Nephron progenitor cell (in vitro differentiated cells): ENCODE data around the gene MAP4.

ENCODE experiments used
- DNase-seq: peaks from one replicate; pipeline ENCODE4 v3.0.0; 2021
- H3K27ac Mint-ChIP-seq: 2 replicates; pipeline ENCODE4 v1.8.0; 2021; ENCODE audit warnings: mild to moderate bottlenecking, moderate library complexity, mixed read lengths
- H3K27me3 Mint-ChIP-seq: 2 replicates; pipeline ENCODE4 v1.8.0; 2021; ENCODE audit warnings: mild to moderate bottlenecking, low read depth, mixed read lengths; ENCODE audit not compliant: poor library complexity
- H3K36me3 Mint-ChIP-seq: 2 replicates; pipeline ENCODE4 v1.8.0; 2021; ENCODE audit warnings: low read depth, mixed read lengths
- H3K4me1 Mint-ChIP-seq: 2 replicates; pipeline ENCODE4 v1.8.0; 2021; ENCODE audit warnings: mixed read lengths
- H3K4me3 Mint-ChIP-seq: 2 replicates; pipeline ENCODE4 v1.8.0; 2021; ENCODE audit warnings: mild to moderate bottlenecking, moderate library complexity, mixed read lengths
- H3K9me3 Mint-ChIP-seq: 2 replicates; pipeline ENCODE4 v1.8.0; 2021; ENCODE audit warnings: mild to moderate bottlenecking, moderate library complexity, mixed read lengths
- CTCF ChIP-seq: fragments of 200-600 bp; sonication (generic); IDR thresholded peaks from 2 replicates; pipeline ENCODE4 v1.5.0; 2021; ENCODE audit warnings: antibody characterized with exemption

Gene MAP4

GRCh38 chr3:47871389-47871788, 144.8 kb downstream of the MAP4 start:
- Mint-ChIP-seq H3K4me3 (no peak overlapping the region), H3K27me3 (no peaks in the 10 kb centered on the region), H3K27ac (no peak overlapping the region), H3K9me3 (no peaks in the 10 kb centered on the region), H3K36me3 (peaks cover 65% of the 10 kb centered on the region), H3K4me1 (peaks cover 12% of the 10 kb centered on the region)
- no peak for DNase-seq
- TF ChIP-seq CTCF = no peak

GRCh38 chr3:47870702-47871260, 145.4 kb downstream of the MAP4 start:
- Mint-ChIP-seq H3K27me3 (no peaks in the 10 kb centered on the region), H3K27ac (peak overlapping the region; percentile 64), H3K4me1 (peaks cover 12% of the 10 kb centered on the region), H3K36me3 (peaks cover 71% of the 10 kb centered on the region), H3K4me3 (no peak overlapping the region), H3K9me3 (no peaks in the 10 kb centered on the region)
- no peak for DNase-seq
- no peak for TF ChIP-seq CTCF

DNA sequence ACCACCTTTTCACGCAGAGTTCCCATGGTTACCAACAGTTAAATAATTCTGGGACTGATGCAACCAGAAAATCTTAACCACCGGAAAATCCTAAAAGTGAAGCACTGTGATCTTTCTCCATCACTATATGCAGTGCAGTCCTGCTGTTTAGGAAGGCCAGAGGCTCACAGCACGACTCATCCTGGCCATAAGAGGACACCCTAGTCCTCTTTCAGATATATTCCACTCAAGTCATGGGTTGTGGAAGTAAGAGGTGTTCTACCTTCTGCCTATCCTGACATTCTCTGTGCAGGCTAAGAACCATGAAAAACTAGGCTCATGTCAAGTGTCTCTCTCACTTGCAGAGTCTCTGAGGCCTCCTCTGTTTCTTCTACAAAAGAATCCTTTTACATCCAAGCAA, 146.1 kb downstream of the MAP4 start:
- no peaks in the 10 kb centered on the region for H3K9me3 Mint-ChIP-seq
- H3K36me3 Mint-ChIP-seq = peaks cover 71% of the 10 kb centered on the region
- DNase-seq = no peak
- no peak for TF ChIP-seq CTCF
- no peak overlapping the region for H3K27ac Mint-ChIP-seq
- no peaks in the 10 kb centered on the region for H3K27me3 Mint-ChIP-seq
- H3K4me3 Mint-ChIP-seq = no peak overlapping the region
- H3K4me1 Mint-ChIP-seq = peaks cover 9% of the 10 kb centered on the region

- TF ChIP-seq CTCF = no peak
- Mint-ChIP-seq H3K4me3 (no peak overlapping the region), H3K36me3 (peaks cover 71% of the 10 kb centered on the region), H3K27me3 (no peaks in the 10 kb centered on the region), H3K27ac (no peak overlapping the region), H3K4me1 (no peaks in the 10 kb centered on the region), H3K9me3 (no peaks in the 10 kb centered on the region)
- DNase-seq = no peak
These were observed 147.9 kb downstream of the MAP4 start for GRCh38 chr3:47868306-47868705.

GRCh38 chr3:47867451-47868044, 148.7 kb downstream of the MAP4 start:
- H3K4me1 Mint-ChIP-seq = no peaks in the 10 kb centered on the region
- peak overlapping the region; percentile 15 for H3K27ac Mint-ChIP-seq
- peaks cover 65% of the 10 kb centered on the region for H3K36me3 Mint-ChIP-seq
- H3K9me3 Mint-ChIP-seq = no peaks in the 10 kb centered on the region
- DNase-seq = no peak
- H3K4me3 Mint-ChIP-seq = no peak overlapping the region
- no peak for TF ChIP-seq CTCF
- no peaks in the 10 kb centered on the region for H3K27me3 Mint-ChIP-seq

GRCh38 chr3:47865192-47865591, 151.0 kb downstream of the MAP4 start:
- no peak overlapping the region for H3K4me3 Mint-ChIP-seq
- H3K36me3 Mint-ChIP-seq = peaks cover 55% of the 10 kb centered on the region
- no peak for TF ChIP-seq CTCF
- H3K27me3 Mint-ChIP-seq = no peaks in the 10 kb centered on the region
- H3K27ac Mint-ChIP-seq = peak overlapping the region; percentile 96
- DNase-seq = no peak
- no peaks in the 10 kb centered on the region for H3K4me1 Mint-ChIP-seq
- H3K9me3 Mint-ChIP-seq = no peaks in the 10 kb centered on the region
